Right atrium auricular region (tissue), 2 donors: ENCODE measurements around the gene MAB21L1. TPM values are rescaled to one million over a fixed set of nuclear protein-coding genes. Genes with fewer than 3 reads are reported as not detected.

Source experiments
- DNase-seq: peaks from one replicate; pipeline ENCODE4 v3.0.0-alpha.2; 2019; ENCODE audit warnings: low spot score
- H3K27ac ChIP-seq, 2 donors: fragments of 200-600 bp; sonication (generic); 1 replicate in 1 of 2; 2 replicates in 1 of 2; pipeline ENCODE4 v1.5.1; 2016 to 2019
- H3K27me3 ChIP-seq, 2 donors: fragments of 200-600 bp; sonication (generic); one replicate each; pipeline versions ENCODE4 v1.5.1 to v1.6.0; 2017 to 2019
- H3K36me3 ChIP-seq: fragments of 200-600 bp; sonication (generic); one replicate; pipeline ENCODE4 v1.5.1; 2016
- H3K4me1 ChIP-seq, 2 donors: fragments of 200-600 bp; sonication (generic); one replicate each; pipeline versions ENCODE4 v1.5.1 to v1.6.0; 2017 to 2019
- H3K4me3 ChIP-seq, 2 donors: fragments of 200-600 bp; sonication (generic); 1 replicate in 1 of 2; 2 replicates in 1 of 2; pipeline ENCODE4 v1.5.1; 2017 to 2019; ENCODE audit warnings: mild to moderate bottlenecking in 1 of 2, moderate library complexity in 1 of 2
- H3K9me3 ChIP-seq, 2 donors: fragments of 200-600 bp; sonication (generic); one replicate each; pipeline ENCODE4 v1.5.1; 2019
- CTCF ChIP-seq, 2 donors: fragments of 200-600 bp; sonication (generic); IDR thresholded peaks; one replicate each; pipeline ENCODE4 v1.5.1; 2019; ENCODE audit warnings: antibody characterized with exemption in 2 of 2
- total RNA-seq, 2 donors: library from RNA; depleted of rRNA; stranded (reverse); fragments of >200 nt; gene quantifications; one replicate each; pipeline ENCODE4 v1.1.0, GENCODE V29; 2016

The MAB21L1 gene
- total RNA-seq, 2 donors from 2014 or later = 0.83 to 0.85 TPM

GRCh38 chr13:35499196-35499662, 22.7 kb upstream of the MAB21L1 start:
- H3K27ac ChIP-seq = no peak overlapping the region
- TF ChIP-seq CTCF (IDR thresholded peaks at IDR 0.05) = no peak
- no peak overlapping the region for H3K4me3 ChIP-seq
- no peaks in the 10 kb centered on the region for H3K27me3 ChIP-seq
- no peaks in the 10 kb centered on the region for H3K36me3 ChIP-seq
- no peaks in the 10 kb centered on the region for H3K4me1 ChIP-seq
- H3K9me3 ChIP-seq = peaks cover 6 to 16% of the 10 kb centered on the region in 2 donors
- no peak for DNase-seq

- Histone ChIP-seq H3K36me3 (no peaks in the 10 kb centered on the region), H3K4me3 (no peak overlapping the region)
- DNase-seq = no peak
Observed at GRCh38 chr13:35498231-35498630, 21.7 kb upstream of the MAB21L1 start.

GRCh38 chr13:35496761-35497386, 20.4 kb upstream of the MAB21L1 start:
- no peak for DNase-seq
- Histone ChIP-seq H3K27me3 (no peaks in the 10 kb centered on the region), H3K4me3 (no peak overlapping the region), H3K4me1 (no peaks in the 10 kb centered on the region), H3K36me3 (no peaks in the 10 kb centered on the region), H3K9me3 (peaks cover 6 to 19% of the 10 kb centered on the region in 2 donors), H3K27ac (no peak overlapping the region)
- TF ChIP-seq CTCF (IDR thresholded peaks at IDR 0.05) = no peak

More at GRCh38 chr13:35498231-35498630, 21.7 kb upstream of the MAB21L1 start:
- Histone ChIP-seq H3K27me3 (no peaks in the 10 kb centered on the region), H3K4me1 (no peaks in the 10 kb centered on the region), H3K9me3 (peaks cover 6 to 19% of the 10 kb centered on the region in 2 donors), H3K27ac (no peak overlapping the region)
- no peak for TF ChIP-seq CTCF (IDR thresholded peaks at IDR 0.05)

GRCh38 chr13:35496006-35496405, 19.5 kb upstream of the MAB21L1 start:
- no peaks in the 10 kb centered on the region for H3K36me3 ChIP-seq
- no peaks in the 10 kb centered on the region for H3K4me1 ChIP-seq
- TF ChIP-seq CTCF (IDR thresholded peaks at IDR 0.05) = no peak
- peaks cover 6 to 19% of the 10 kb centered on the region in 2 donors for H3K9me3 ChIP-seq
- H3K27me3 ChIP-seq = no peaks in the 10 kb centered on the region
- H3K4me3 ChIP-seq = no peak overlapping the region
- no peak for DNase-seq
- no peak overlapping the region for H3K27ac ChIP-seq

- no peak for TF ChIP-seq CTCF (IDR thresholded peaks at IDR 0.05)
- peaks cover 0 to 2% of the 10 kb centered on the region in 2 donors for H3K9me3 ChIP-seq
- no peaks in the 10 kb centered on the region for H3K27me3 ChIP-seq
- no peaks in the 10 kb centered on the region for H3K4me1 ChIP-seq
- no peaks in the 10 kb centered on the region for H3K36me3 ChIP-seq
- no peak overlapping the region for H3K4me3 ChIP-seq
- no peak overlapping the region for H3K27ac ChIP-seq
- DNase-seq = no peak
Observed at GRCh38 chr13:35489050-35489449, 12.6 kb upstream of the MAB21L1 start.

- no peak for DNase-seq
- Histone ChIP-seq H3K27ac (no peak overlapping the region), H3K4me1 (no peaks in the 10 kb centered on the region), H3K27me3 (no peaks in the 10 kb centered on the region), H3K9me3 (no peaks in the 10 kb centered on the region), H3K36me3 (no peaks in the 10 kb centered on the region), H3K4me3 (no peak overlapping the region)
- TF ChIP-seq CTCF (IDR thresholded peaks at IDR 0.05) = no peak
Observed at GRCh38 chr13:35485424-35485823, 8.9 kb upstream of the MAB21L1 start.
